Esophagus squamous epithelium (tissue), 5 donors: ENCODE results near the gene SMYD1. TPM values are rescaled to one million over a fixed set of nuclear protein-coding genes. Genes with fewer than 3 reads are reported as not detected.

ENCODE experiments used
- DNase-seq: peaks from one replicate; lab custom pipeline; 2025; lab: John Stamatoyannopoulos, UW
- H3K27ac ChIP-seq, 4 donors: fragments of 200-600 bp; sonication (generic); one replicate each; pipeline ENCODE4 v1.5.1; 2016 to 2019; ENCODE audit warnings: mild to moderate bottlenecking in 1 of 4
- H3K27me3 ChIP-seq, 4 donors: fragments of 200-600 bp; sonication (generic); 1 replicate in 3 of 4; 2 replicates in 1 of 4; pipeline versions ENCODE4 v1.5.1 to v1.6.0; 2017 to 2021; ENCODE audit warnings: antibody characterized with exemption in 1 of 4
- H3K36me3 ChIP-seq, 3 donors: fragments of 200-600 bp; sonication (generic); one replicate each; pipeline ENCODE4 v1.5.1; 2016 to 2019
- H3K4me1 ChIP-seq, 3 donors: fragments of 200-600 bp; sonication (generic); one replicate each; pipeline ENCODE4 v1.5.1; 2017 to 2019
- H3K4me3 ChIP-seq, 4 donors: fragments of 200-600 bp; sonication (generic); 1 replicate in 3 of 4; 2 replicates in 1 of 4; pipeline ENCODE4 v1.5.1; 2016 to 2019; ENCODE audit warnings: mild to moderate bottlenecking in 2 of 4, moderate library complexity in 1 of 4
- H3K9me3 ChIP-seq, 3 donors: fragments of 200-600 bp; sonication (generic); one replicate each; pipeline ENCODE4 v1.5.1; 2016 to 2019
- CTCF ChIP-seq, 6 experiments: fragments of 450-650 bp in 4 of 6; fragments of 200-600 bp in 2 of 6; sonication (generic) in 2 of 6; IDR thresholded peaks; one replicate each; pipeline ENCODE4 v1.5.1; 2016 to 2019; ENCODE audit warnings: antibody characterized with exemption in 6 of 6, mild to moderate bottlenecking in 4 of 6, moderate library complexity in 4 of 6
- POLR2A ChIP-seq, 4 donors: fragments of 450-650 bp; IDR thresholded peaks; one replicate each; pipeline ENCODE4 v1.6.1; 2017; ENCODE audit warnings: antibody characterized with exemption in 4 of 4, mild to moderate bottlenecking in 4 of 4, moderate library complexity in 3 of 4
- WGBS, 2 donors: methylation state at CpG; one replicate each; pipeline ENCODE4 v1.1.5; 2018; 5-methylcytosine and 5-hydroxymethylcytosine counted together
- intact Hi-C: fragments of 100-400 bp; cut with DNase I; formaldehyde crosslinking; loops from one replicate; pipeline ENCODE4 v1.15.0; 2022
- total RNA-seq, 4 donors: library from RNA; depleted of rRNA; stranded (reverse); fragments of >200 nt; gene quantifications; one replicate each; pipeline ENCODE4 v1.1.0, GENCODE V29; 2016
- donor health status: DM: yes; HTN: yes; CAD: no.

The SMYD1 gene
- total RNA-seq, 4 donors from 2014 or later: 0.27 TPM; not detected in 3

DNA sequence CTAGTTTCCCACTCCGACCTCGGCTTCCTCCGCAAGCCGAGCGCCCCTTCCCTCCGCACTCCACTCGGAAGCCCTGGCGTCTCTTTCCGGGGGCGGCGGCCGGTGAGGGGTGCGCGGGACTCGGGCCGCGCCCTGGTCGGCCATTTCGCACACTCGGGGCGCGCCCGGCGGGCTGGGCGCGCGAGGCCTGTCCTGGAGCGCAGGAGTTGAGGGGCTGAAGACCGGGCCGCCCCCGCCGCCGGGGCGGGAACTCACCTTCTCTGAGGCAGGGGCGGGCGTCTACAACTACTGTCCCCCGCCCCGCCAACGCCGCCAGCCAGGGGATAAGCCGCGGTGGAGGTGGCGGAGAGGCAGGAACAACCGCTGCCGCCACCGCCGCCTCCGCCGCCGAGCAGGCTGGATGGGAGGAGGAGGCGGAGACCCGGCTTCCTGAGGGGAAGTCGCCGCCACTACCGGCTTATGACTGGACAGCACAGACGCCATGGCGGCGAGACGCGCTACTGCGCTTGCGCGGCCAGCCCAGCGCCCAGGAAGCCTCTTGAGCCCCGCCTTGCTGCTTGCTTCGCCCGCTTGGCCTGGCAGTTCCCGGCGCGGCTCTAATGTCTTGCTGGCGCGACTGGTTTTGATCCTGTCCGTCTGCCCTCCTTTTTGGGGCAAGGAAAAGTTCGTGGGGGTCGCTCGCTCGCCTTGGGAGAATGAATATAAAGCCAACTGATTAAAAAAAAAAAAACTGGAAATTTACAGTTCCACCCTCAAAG is 12.1 kb upstream of the SMYD1 start, which contains the start of gene KRCC1:
Gene KRCC1 (minus strand): TSS at position 413 of the 758 bp plus-strand sequence. CDS start 27,220 bp downstream, outside the sequence.
- Histone ChIP-seq H3K27me3 (no peaks in the 10 kb centered on the region), H3K36me3 (peaks cover 0 to 4% (median 0%) of the 10 kb centered on the region in 3 donors), H3K27ac (peak within 1 kb of the TSS; percentile 98 to 100 (median 98)), H3K4me3 (peak within 1 kb of the TSS; percentile 76 to 96 (median 86)), H3K4me1 (peaks cover 16 to 44% (median 20%) of the 10 kb centered on the region in 3 donors), H3K9me3 (no peaks in the 10 kb centered on the region)
- intact Hi-C loops: loop anchor here (5.0 kb wide), 1 partner anchor 107 kb away; no protein-coding TSS in a partner anchor
- TF ChIP-seq POLR2A (IDR thresholded peaks at IDR 0.05) (peak in 3 of 4 donors; percentile 50 to 97 (median 94)), CTCF (IDR thresholded peaks at IDR 0.05) (peak in 3 of 6 experiments; percentile 17 to 38 (median 31))
- WGBS, 2 donors: 0 to 4% methylated on average over 4 of the region's 77 CpGs
- peak; percentile 73 for DNase-seq

- peak overlapping the region in 1 of 4 donors; percentile 37 for H3K27ac ChIP-seq
- H3K36me3 ChIP-seq: no peaks in the 10 kb centered on the region
- H3K27me3 ChIP-seq: no peaks in the 10 kb centered on the region
- H3K9me3 ChIP-seq: no peaks in the 10 kb centered on the region
- TF ChIP-seq POLR2A (IDR thresholded peaks at IDR 0.05) (no peak), CTCF (IDR thresholded peaks at IDR 0.05) (no peak)
- H3K4me1 ChIP-seq: peaks cover 16 to 38% (median 20%) of the 10 kb centered on the region in 3 donors
- WGBS, 2 donors: 60 to 71% methylated on average over 4 of the region's 4 CpGs
- no peak for DNase-seq
- intact Hi-C loops: loop anchor here (5.0 kb wide), 1 partner anchor 105 kb away; no protein-coding TSS in a partner anchor
- no peak overlapping the region for H3K4me3 ChIP-seq
Measured at GRCh38 chr2:88057437-88057844, 10.2 kb upstream of the SMYD1 start.

GRCh38 chr2:88058191-88058590 is 9.4 kb upstream of the SMYD1 start:
- WGBS, 2 donors: 85 to 89% methylated on average over 5 of the region's 5 CpGs
- Histone ChIP-seq H3K9me3 (no peaks in the 10 kb centered on the region), H3K36me3 (no peaks in the 10 kb centered on the region), H3K4me1 (peaks cover 16 to 30% (median 20%) of the 10 kb centered on the region in 3 donors), H3K27me3 (no peaks in the 10 kb centered on the region), H3K27ac (no peak overlapping the region), H3K4me3 (no peak overlapping the region)
- no peak for DNase-seq
- TF ChIP-seq POLR2A (IDR thresholded peaks at IDR 0.05): no peak
- TF ChIP-seq CTCF (IDR thresholded peaks at IDR 0.05): no peak
- intact Hi-C loops: loop anchor here (5.0 kb wide), 1 partner anchor 104 kb away; no protein-coding TSS in a partner anchor

DNA sequence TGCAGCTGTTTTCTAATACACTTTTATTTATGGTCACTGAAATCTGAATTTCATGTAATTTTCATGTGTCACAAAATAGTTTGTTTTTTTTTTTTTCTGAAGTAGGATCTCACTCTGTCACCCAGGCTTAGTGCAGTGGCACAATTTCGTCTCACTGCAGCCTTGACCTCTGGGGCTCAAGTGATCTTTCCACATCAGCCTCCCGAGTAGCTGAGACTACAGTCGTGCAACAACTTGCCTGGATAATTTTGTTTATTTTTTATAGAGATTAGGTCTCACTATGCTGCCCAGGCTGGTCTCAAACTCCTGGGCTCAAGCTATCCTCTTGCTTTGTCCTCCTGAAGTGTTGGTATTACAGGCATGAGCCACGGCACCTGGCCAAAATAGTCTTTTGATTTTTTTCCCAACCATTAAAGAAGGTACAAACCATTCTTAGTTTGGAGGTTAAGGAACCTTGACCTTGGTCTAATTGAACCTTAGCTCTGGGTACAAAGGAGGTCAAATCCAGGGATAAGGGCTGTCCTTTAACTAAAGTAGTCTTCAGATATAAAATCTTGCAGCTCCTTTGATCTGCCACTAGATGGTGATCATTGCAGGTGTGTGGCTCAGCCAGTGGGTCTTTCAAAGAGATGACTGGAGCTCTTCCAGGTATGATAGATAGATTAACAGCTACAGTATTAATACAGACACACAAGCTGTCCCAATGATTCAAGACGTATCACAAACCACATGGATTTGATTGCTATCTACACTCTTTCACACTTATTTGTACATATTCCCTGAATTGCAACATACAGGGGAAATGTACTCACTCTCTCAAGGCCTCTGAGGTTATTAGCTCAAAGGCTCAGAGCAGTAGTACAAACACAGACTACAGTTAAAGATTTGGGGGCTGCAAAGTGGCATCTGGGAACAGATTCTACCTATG is 7.4 kb upstream of the SMYD1 start:
- no peaks in the 10 kb centered on the region for H3K36me3 ChIP-seq
- no peak overlapping the region for H3K27ac ChIP-seq
- 37 to 47% methylated on average over 5 of the region's 5 CpGs for WGBS, 2 donors
- intact Hi-C loops: loop anchor here (5.0 kb wide), 1 partner anchor 102 kb away; no protein-coding TSS in a partner anchor
- H3K9me3 ChIP-seq: no peaks in the 10 kb centered on the region
- no peak for TF ChIP-seq POLR2A (IDR thresholded peaks at IDR 0.05)
- peak; percentile 57 to 80 (median 66) for TF ChIP-seq CTCF (IDR thresholded peaks at IDR 0.05)
- H3K27me3 ChIP-seq: no peaks in the 10 kb centered on the region
- H3K4me1 ChIP-seq: peaks cover 5 to 14% (median 7%) of the 10 kb centered on the region in 3 donors
- no peak for DNase-seq
- H3K4me3 ChIP-seq: no peak overlapping the region
